ENCODE results near the gene ADORA2A. TPM values are rescaled to one million over a fixed set of nuclear protein-coding genes. Genes with fewer than 3 reads are reported as not detected.

The ADORA2A gene
- total and polyA plus RNA-seq, 2 of the 8 experiments (the other 6 are each of a cell fraction or from before 2014, with no cell fraction given), result 7.1 to 20.3 TPM

DNA sequence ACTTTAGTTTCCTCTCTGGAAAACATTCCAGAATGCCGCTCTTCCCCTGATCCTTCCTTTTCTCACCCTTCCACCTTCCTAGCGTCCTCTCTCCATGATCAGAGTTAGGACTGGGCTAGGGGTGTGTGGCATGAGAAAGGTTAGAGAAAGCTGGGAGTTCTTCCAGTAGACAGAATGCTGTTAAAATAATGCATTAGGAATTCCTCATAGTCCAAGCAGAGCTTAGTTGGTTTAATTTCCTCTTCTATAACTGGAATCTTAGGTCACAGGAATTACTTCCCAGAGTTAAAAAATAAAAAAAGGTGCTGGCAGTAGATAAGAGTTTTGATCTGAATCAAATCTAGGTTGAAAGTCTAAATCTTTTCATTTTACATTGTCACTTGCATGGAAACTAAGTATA, 37.2 kb upstream of the ADORA2A start:
- no peak overlapping the region for H3K9ac ChIP-seq (replicated peaks in 1 of 4; ENCODE audit: extremely low read depth in 1 of 4, low read depth in 3 of 4, low read length in 3 of 4)
- H3K79me2 ChIP-seq (ENCODE audit: control insufficient read depth in 1 of 2, insufficient read depth in 2 of 2, low read length in 2 of 2), result no peaks in the 10 kb centered on the region
- no peak for FAIRE-seq
- H4K20me1 ChIP-seq (replicated peaks in 1 of 2; ENCODE audit: control insufficient read depth in 1 of 2, insufficient read depth in 2 of 2, low read length in 2 of 2), result no peaks in the 10 kb centered on the region
- H3K4me2 ChIP-seq (ENCODE audit: insufficient read depth in 1 of 2, low read depth in 2 of 2, low read length in 2 of 2), result no peak overlapping the region
- H3K14ac ChIP-seq (ENCODE audit: insufficient read length), result no peak overlapping the region
- H4K8ac ChIP-seq (ENCODE audit: extremely low read depth, insufficient read depth, low read length), result no peak overlapping the region
- no peaks in the 10 kb centered on the region for H3K27me3 ChIP-seq (replicated peaks in 1 of 4; ENCODE audit: control insufficient read depth in 3 of 4, extremely low read depth in 1 of 4, insufficient read depth in 3 of 4, low read length in 3 of 4)
- no peak for DNase-seq (ENCODE audit: low read depth in 1 of 2, low spot score in 2 of 2)
- H2BK12ac ChIP-seq (ENCODE audit: low read depth, low read length), result no peak overlapping the region
- no peak overlapping the region for H3K4me3 ChIP-seq (ENCODE audit: extremely low read depth in 1 of 4, insufficient read depth in 2 of 4, low read depth in 3 of 4, low read length in 4 of 4)
- WGBS, 2 experiments (ENCODE audit: extremely low coverage in 1 of 2, insufficient coverage in 1 of 2, insufficient read length in 1 of 2, insufficient replicate concordance in 2 of 2, low coverage in 1 of 2, low lambda C conversion rate in 2 of 2, missing lambda C conversion rate in 1 of 2), result 72% methylated on average over 2 of the region's 2 CpGs; no CpG with 5 or more reads in 1 of the 2 experiments
- no peaks in the 10 kb centered on the region for H3K4me1 ChIP-seq (replicated peaks in 1 of 4; ENCODE audit: control insufficient read depth in 3 of 4, insufficient read depth in 4 of 4, low read length in 3 of 4)
- POLR2A ChIA-PET (ENCODE audit: partially characterized antibody), result no interaction called here
- no peak overlapping the region for H2AFZ ChIP-seq (ENCODE audit: low read length)
- H3K27ac ChIP-seq (ENCODE audit: low read depth, low read length), result no peak overlapping the region
- H2BK120ac ChIP-seq (replicated peaks; ENCODE audit: low read depth, low read length), result no peak overlapping the region
- no peak overlapping the region for H2BK15ac ChIP-seq (ENCODE audit: low read length)
- H3K18ac ChIP-seq (ENCODE audit: extremely low read depth, low read length), result no peak overlapping the region
- H3K23ac ChIP-seq (ENCODE audit: insufficient read length), result no peak overlapping the region
- no peak overlapping the region for H4K91ac ChIP-seq (replicated peaks; ENCODE audit: insufficient read length, low read length)
- no peak overlapping the region for H4K5ac ChIP-seq (ENCODE audit: insufficient read length, low read depth, low read length)
- no peak for TF ChIP-seq HDAC6 (IDR thresholded peaks at IDR 0.05; ENCODE audit: low read depth, low read length)
- TF ChIP-seq RAD21 (IDR thresholded peaks at IDR 0.05 in 1 of 2, conservative IDR thresholded peaks at IDR 0.05 in 1 of 2; ENCODE audit: low read depth in 2 of 2, low read length in 2 of 2), result no peak
- TF ChIP-seq TBP (IDR thresholded peaks at IDR 0.05; ENCODE audit: low read depth, low read length), result no peak
- TF ChIP-seq TAF7 (optimal IDR thresholded peaks at IDR 0.05; ENCODE audit: borderline replicate concordance, low read depth, low read length), result no peak
- no peak for TF ChIP-seq SRF (IDR thresholded peaks at IDR 0.05; ENCODE audit: low read depth, low read length)
- TF ChIP-seq CTBP2 (IDR thresholded peaks at IDR 0.05; ENCODE audit: borderline replicate concordance, insufficient read depth, insufficient read length, low read length), result no peak
- TF ChIP-seq, protein P1, sequence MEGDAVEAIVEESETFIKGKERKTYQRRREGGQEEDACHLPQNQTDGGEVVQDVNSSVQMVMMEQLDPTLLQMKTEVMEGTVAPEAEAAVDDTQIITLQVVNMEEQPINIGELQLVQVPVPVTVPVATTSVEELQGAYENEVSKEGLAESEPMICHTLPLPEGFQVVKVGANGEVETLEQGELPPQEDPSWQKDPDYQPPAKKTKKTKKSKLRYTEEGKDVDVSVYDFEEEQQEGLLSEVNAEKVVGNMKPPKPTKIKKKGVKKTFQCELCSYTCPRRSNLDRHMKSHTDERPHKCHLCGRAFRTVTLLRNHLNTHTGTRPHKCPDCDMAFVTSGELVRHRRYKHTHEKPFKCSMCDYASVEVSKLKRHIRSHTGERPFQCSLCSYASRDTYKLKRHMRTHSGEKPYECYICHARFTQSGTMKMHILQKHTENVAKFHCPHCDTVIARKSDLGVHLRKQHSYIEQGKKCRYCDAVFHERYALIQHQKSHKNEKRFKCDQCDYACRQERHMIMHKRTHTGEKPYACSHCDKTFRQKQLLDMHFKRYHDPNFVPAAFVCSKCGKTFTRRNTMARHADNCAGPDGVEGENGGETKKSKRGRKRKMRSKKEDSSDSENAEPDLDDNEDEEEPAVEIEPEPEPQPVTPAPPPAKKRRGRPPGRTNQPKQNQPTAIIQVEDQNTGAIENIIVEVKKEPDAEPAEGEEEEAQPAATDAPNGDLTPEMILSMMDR (IDR thresholded peaks at IDR 0.05; ENCODE audit: control extremely low read depth in 1 of 3, insufficient read depth in 1 of 3, low read depth in 1 of 3, low read length in 3 of 3), result no peak
- no peak for TF ChIP-seq KDM1A (IDR thresholded peaks at IDR 0.05; ENCODE audit: borderline replicate concordance, low read length)
- TF ChIP-seq BRCA1 (IDR thresholded peaks at IDR 0.05; ENCODE audit: low read depth, low read length), result no peak
- no peak for TF ChIP-seq KDM4A (IDR thresholded peaks at IDR 0.05; ENCODE audit: low read depth, low read length, severe bottlenecking)
- H3K23me2 ChIP-seq (ENCODE audit: low read depth, low read length), result no peaks in the 10 kb centered on the region
- H2AK5ac ChIP-seq (ENCODE audit: low read depth, low read length), result no peak overlapping the region
- no peaks in the 10 kb centered on the region for H3K36me3 ChIP-seq (ENCODE audit: control insufficient read depth in 2 of 4, insufficient read depth in 4 of 4, low read length in 3 of 4)
- CTCF ChIA-PET (ENCODE audit: partially characterized antibody), result interaction anchor here (0.6 to 2.9 kb wide), 4 partner anchors 27 to 133 kb away, joined by 3 to 9 read pairs (median 4); no protein-coding TSS in a partner anchor
- H2BK5ac ChIP-seq (ENCODE audit: low read depth, low read length), result no peak overlapping the region
- no peak overlapping the region for H3K4ac ChIP-seq (replicated peaks; ENCODE audit: insufficient read length, low read depth, low read length)
- H3K56ac ChIP-seq (replicated peaks; ENCODE audit: insufficient read length, low read depth, low read length), result no peak overlapping the region
- no peak overlapping the region for H2BK20ac ChIP-seq (ENCODE audit: low read length)
- H3K9me3 ChIP-seq (ENCODE audit: insufficient read depth in 2 of 2, low read depth in 1 of 2, low read length in 1 of 2), result no peaks in the 10 kb centered on the region
- H3K79me1 ChIP-seq (ENCODE audit: low read depth, low read length), result no peaks in the 10 kb centered on the region
